NB4 (cell line): ENCODE data around the gene BRD3.

Experiments used
- DNase-seq: peaks from one replicate; pipeline ENCODE4 v3.0.0; 2010; ENCODE audit warnings: low read depth
- H3K4me3 ChIP-seq: one replicate; pipeline ENCODE4 v1.5.1; 2011; ENCODE audit warnings: mild to moderate bottlenecking, low read depth, low read length, moderate library complexity
- MYC ChIP-seq: IDR thresholded peaks from 2 replicates; pipeline ENCODE4 v1.6.1; 2011; ENCODE audit warnings: low read depth, low read length
- POLR2A ChIP-seq: IDR thresholded peaks from 2 replicates; pipeline ENCODE4 v1.6.1; 2011; ENCODE audit warnings: mild to moderate bottlenecking; ENCODE audit not compliant: insufficient read length; ENCODE audit errors: extremely low read depth
- TF ChIP-seq, protein P1 (sequence below): IDR thresholded peaks from 2 replicates; pipeline ENCODE4 v1.6.1; 2011; ENCODE audit warnings: low read depth, low read length
- TF ChIP-seq, protein P2 (sequence below): IDR thresholded peaks from one replicate; pipeline ENCODE4 v1.5.1; 2012; ENCODE audit warnings: low read depth, low read length

Gene BRD3

DNA sequence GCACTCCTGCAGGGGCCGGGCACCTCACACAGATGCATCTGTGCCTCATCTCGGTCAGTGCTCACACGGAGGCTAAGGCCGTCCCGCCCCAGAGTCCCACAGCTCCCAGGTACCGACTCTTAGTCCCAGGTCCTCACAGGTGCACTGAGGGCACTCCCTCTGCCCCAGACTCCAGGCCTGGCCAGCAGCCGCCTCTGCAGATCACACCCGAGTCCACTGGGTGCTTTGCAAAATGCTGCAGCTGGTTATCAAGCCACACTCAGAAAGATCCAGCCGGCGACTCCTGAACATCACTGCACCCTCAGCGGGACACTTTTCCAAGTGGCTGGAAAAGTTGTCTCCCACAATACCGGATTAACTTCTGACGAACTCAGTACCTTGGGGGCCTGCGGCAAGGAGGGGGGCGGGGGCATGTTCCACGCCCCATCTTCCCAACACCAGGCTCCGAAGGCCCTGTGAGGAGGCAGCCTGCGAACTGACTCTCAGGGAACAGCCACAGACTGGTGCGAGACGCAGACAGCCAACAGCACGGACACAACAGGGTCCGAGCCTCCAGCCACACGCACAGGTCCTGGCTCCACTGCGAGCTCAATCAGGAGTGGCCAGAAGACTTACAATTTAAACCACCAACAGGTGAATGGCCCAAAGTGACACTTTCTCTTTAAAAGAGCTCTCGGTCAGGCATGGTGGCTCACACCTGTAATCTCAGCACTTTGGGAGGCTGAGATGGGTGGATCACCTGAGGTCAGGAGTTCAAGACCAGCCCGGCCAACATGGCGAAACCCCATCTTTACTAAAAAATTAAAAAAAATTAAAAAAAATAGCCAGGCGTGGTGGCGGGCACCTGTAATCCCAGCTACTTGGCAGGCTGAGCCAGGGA, 4.0 kb downstream of the BRD3 start:
- no peak for TF ChIP-seq MYC
- TF ChIP-seq, protein P1, sequence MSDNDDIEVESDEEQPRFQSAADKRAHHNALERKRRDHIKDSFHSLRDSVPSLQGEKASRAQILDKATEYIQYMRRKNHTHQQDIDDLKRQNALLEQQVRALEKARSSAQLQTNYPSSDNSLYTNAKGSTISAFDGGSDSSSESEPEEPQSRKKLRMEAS = no peak
- TF ChIP-seq, protein P2, sequence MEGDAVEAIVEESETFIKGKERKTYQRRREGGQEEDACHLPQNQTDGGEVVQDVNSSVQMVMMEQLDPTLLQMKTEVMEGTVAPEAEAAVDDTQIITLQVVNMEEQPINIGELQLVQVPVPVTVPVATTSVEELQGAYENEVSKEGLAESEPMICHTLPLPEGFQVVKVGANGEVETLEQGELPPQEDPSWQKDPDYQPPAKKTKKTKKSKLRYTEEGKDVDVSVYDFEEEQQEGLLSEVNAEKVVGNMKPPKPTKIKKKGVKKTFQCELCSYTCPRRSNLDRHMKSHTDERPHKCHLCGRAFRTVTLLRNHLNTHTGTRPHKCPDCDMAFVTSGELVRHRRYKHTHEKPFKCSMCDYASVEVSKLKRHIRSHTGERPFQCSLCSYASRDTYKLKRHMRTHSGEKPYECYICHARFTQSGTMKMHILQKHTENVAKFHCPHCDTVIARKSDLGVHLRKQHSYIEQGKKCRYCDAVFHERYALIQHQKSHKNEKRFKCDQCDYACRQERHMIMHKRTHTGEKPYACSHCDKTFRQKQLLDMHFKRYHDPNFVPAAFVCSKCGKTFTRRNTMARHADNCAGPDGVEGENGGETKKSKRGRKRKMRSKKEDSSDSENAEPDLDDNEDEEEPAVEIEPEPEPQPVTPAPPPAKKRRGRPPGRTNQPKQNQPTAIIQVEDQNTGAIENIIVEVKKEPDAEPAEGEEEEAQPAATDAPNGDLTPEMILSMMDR = no peak
- TF ChIP-seq POLR2A = no peak
- DNase-seq = no peak
- H3K4me3 ChIP-seq = no peak overlapping the region

DNA sequence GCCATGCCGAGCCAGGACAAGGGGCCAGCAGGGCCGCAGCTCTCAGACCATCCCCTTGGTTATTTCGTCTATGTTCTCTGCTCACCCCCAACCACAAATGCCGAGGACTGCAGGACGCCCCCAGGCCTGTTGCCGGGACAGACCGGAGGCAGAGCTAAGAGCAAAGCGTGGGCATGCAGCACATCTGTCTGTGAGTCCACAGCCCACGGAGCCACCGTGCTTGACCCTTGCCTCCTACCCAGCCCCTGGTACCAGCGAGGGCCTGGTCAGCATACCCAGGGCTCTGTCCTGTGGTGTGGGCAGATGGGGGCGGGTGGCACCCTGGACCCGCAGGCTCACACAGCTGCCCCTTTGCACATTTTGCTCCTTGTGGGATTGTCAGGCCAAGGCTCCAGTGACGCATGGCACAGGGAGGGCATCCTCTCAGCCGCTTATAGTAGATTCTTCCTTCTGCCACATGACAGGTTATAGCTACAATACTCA, 4.7 kb downstream of the BRD3 start:
- no peak for DNase-seq
- TF ChIP-seq, protein P1 = no peak
- no peak for TF ChIP-seq POLR2A
- TF ChIP-seq, protein P2 = no peak
- no peak for TF ChIP-seq MYC
- no peak overlapping the region for H3K4me3 ChIP-seq

DNA sequence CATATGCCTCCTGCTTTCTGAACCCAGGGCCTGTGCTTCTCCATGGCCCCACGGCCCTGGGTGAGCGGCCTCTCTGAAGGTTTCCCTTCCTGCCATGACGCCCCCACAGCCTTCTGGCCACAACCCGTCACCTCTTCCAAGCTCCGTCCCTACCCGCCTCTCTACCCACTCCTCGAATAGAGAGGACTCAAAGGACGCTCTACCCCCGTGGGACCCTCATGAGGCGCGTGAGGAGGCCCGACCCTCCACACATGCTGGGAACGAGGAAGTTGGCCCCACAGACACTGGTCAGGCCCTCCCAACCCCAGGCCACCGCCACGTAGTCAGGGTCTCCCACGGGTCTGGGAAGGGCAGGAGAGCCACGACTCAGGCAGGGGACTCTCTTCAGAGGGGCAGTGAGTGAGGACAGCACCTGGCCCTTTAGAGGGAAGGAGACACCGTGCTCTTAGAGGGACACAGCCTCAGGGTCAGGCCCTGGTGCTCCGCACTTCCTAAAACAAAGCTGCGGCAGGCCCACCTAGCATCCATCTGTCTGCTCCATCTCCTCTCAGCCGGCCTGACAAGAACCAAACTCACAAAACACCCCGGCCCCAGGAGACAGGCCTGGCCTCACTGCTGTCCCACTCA, 5.3 kb downstream of the BRD3 start:
- H3K4me3 ChIP-seq = no peak overlapping the region
- peak; percentile 71 for DNase-seq
- TF ChIP-seq, protein P1 = no peak
- TF ChIP-seq MYC = no peak
- TF ChIP-seq, protein P2 = no peak
- TF ChIP-seq POLR2A = no peak

DNA sequence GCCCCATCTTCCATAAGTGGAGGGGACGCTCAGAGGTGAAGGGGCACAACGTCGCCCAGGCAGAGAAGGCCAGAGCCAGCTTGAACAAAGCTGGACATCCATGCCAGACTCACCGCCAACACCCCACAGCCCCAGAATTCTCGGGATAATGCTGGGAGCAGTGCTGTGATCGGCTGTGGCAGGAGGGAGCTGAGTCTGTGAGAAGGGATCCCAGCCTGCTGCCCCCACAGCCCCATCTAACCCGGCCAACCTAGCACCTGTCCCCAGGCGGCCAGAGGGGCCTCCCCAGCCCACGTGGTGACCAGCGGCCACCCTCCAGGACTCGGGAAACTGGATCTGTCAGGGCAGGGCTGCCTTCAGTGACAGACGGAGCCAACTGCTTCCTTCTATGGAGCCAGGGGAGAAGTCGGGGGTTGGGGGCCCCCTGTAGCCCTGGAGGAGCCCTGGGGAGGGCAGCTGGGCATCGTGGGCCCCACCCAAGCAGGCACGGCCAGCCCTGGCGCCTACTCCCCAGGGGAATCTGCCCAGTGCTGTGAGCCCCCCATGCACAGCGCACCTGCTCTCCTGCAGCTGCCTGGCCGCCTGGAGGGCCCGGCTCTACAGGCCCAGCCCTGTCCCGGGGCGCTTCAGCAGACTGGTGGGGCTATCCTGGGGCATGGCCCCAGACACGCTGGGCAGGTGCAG, 6.0 kb downstream of the BRD3 start:
- DNase-seq = no peak
- H3K4me3 ChIP-seq = no peak overlapping the region
- no peak for TF ChIP-seq MYC
- TF ChIP-seq, protein P1 = no peak
- TF ChIP-seq, protein P2 = no peak
- TF ChIP-seq POLR2A = no peak

DNA sequence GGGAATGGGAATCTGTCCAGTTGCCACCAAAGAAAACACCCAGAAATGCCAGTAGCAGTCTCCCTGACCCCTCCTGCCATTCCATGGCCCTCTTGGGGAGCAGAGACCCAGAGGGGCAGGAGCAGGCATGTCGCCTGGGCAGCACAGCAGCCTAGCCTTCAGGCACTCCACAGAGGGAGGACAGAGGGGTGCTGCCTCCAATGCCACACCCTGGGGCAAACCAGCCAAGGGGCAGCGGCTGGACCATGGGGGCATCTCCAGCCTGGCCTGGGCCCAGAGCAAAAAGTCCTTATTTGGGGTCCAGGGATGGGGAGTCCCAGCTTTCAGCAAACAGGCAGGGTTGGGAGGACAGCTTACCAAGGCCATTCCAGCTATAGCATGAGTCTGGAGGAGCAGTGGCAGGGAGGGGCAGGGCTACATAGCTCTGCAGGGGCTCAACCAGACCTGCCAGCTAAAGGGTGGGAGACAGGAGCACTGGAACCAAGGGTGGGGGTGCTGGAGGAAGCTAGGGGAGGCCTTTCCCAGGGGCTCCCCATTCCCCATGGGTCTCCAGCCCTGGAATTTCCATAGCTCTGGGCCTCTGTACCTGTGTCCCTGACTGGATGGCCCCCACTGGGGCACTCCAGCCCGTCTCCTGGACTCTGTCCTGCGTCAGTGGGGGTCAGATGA, 6.7 kb downstream of the BRD3 start:
- DNase-seq = no peak
- TF ChIP-seq MYC (no peak), POLR2A (no peak)
- TF ChIP-seq, protein P2 = no peak
- TF ChIP-seq, protein P1 = no peak

More for the DNA sequence above, 6.7 kb downstream of the BRD3 start:
- H3K4me3 ChIP-seq = no peak overlapping the region
